SKM-1 (cell line): ENCODE measurements around the gene TP53I3.
A peak's percentile ranks its signal among the peaks of the same experiment; 100 is the strongest.
"Not testable (repeated sequence)": the region's sequence is repeated elsewhere in the genome, so short reads cannot be mapped to it uniquely, and the experiment has no call there.

Experiments used
- DNase-seq: peaks from one replicate; lab custom pipeline; 2025; ENCODE audit not compliant: unreplicated experiment; lab: John Stamatoyannopoulos, UW

The TP53I3 gene

DNA sequence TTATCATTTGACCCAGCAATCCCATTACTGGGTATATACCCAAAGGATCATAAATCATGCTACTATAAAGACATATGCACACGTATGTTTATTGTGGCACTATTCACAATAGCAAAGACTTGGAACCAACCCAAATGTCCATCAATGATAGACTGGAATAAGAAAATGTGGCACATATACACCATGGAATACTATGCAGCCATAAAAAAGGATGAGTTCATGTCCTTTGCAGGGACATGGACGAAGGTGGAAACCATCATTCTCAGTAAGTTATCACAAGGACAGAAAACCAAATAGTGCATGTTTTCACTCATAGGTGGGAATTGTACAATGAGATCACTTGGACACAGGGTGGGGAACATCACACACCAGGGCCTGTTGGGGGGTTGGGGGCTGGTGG, 16.1 kb upstream of the TP53I3 start:
- DNase-seq, result not testable (repeated sequence)

DNA sequence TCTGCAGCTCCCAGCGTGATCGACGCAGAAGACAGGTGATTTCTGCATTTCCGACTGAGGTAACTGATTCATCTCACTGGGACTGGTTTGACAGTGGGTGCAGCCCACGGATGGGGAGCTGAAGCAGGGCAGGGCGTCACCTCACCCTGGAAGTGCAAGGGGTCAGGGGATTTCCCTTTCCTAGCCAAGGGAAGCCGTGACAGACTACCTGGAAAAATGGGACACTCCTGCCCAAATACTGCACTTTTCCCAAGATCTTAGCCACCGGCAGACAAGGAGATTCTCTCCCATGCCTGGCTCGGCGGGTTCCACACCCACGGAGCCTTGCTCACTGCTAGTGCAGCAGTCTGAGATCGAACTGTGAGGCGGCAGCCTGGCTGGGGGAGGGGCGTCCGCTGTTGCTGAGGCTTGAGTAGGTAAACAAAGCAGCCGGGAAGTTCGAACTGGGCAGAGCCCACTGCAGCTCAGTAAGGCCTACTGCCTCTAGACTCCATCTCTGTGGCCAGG, 10.6 kb upstream of the TP53I3 start:
- not testable (repeated sequence) for DNase-seq

DNA sequence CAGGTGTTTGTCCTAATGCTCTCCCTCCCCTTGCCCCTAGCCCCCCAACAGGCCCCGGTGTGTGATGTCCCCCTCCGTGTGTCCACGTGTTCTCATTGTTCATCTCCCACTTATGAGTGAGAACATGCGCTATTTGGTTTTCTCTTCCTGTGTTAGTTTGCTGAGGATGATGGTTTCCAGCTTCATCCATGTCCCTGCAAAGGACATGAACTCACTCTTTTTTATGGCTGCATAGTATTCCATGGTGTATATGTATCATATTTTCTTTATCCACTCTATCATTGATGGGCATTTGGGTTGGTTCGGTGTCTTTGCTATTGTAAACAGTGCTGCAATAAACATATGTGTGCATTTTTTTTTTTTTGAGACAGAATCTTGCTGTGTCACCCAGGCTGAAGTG, 8.6 kb upstream of the TP53I3 start:
- DNase-seq, result not testable (repeated sequence)

DNA sequence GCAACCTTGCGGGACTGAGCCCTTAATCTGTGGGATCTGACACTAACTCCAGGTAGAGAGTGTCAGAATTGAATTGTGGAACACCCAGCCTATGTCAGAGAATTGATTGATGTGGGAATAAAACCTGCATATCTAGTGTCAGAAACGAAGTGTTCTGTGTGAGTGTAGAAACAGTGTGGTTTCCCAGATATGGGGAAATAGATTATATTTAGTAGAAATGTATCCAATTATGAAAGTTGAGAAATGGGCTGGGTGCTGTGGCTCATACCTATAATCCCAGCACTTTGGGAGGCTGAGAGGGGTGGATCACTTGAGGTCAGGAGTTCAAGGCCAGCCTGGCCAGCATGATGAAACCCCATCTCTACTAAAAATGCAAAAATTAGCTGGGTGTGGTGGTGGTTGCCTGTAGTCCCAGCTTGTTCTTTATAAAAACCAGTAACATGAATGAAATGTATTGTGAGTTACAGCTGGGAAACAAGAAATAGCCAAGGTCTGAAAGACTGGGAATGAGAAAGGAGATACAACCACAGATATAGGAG, 4.3 kb upstream of the TP53I3 start:
- no peak for DNase-seq

DNA sequence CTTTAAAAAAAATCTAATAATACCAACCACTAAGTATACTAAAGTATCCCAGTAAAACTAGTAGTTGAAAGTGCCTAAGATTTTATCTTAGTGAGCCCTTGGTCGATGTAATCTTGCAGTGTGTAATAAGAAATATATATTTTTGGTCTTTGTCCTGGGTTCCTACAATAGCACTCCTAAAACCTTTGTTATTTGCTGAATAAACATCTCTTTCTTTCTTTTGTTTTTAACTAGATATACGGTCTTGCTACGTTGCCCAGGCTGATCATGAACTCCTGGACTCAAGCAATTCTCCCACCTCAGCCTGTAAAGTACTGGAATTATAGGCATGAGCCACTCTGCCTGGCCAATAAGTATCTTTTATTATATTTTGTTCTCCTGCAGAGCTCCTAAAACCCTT, 2.4 kb upstream of the TP53I3 start:
- DNase-seq, result no peak

DNA sequence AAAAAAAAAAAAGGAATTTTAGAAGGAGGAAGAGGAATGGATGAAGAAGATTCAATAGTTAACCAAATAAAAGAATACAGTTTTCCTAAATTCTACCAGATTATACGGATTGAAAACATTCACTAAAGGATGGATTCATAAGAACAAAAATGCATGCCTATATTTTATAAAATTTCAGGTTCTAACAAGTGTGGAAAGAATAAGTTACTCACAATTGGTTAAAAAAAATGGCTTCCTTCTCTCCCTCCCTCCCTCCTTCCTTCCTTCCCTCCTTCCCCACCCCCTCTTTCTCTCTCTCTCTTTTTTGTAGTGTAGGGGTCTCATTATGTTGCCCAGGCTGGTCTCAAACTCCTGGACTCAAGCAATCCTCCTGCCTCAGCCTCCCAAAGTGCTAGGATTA, 1.6 kb upstream of the TP53I3 start:
- DNase-seq, result no peak

DNA sequence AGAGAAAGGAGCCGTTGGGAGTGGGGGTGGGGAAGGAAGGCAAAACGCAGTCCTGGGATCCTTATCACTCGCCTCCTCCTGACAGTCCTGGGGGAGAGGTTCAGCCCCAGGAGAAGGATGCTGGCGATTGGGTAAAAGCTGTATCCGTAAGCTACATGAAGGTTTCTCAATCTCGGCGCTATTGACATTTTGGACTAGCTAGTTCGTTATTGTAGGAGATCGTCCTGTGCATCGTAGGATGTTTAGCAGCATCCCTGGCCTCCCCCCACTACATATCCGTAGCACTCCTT, 511 bp upstream of the TP53I3 start:
- no peak for DNase-seq

DNA sequence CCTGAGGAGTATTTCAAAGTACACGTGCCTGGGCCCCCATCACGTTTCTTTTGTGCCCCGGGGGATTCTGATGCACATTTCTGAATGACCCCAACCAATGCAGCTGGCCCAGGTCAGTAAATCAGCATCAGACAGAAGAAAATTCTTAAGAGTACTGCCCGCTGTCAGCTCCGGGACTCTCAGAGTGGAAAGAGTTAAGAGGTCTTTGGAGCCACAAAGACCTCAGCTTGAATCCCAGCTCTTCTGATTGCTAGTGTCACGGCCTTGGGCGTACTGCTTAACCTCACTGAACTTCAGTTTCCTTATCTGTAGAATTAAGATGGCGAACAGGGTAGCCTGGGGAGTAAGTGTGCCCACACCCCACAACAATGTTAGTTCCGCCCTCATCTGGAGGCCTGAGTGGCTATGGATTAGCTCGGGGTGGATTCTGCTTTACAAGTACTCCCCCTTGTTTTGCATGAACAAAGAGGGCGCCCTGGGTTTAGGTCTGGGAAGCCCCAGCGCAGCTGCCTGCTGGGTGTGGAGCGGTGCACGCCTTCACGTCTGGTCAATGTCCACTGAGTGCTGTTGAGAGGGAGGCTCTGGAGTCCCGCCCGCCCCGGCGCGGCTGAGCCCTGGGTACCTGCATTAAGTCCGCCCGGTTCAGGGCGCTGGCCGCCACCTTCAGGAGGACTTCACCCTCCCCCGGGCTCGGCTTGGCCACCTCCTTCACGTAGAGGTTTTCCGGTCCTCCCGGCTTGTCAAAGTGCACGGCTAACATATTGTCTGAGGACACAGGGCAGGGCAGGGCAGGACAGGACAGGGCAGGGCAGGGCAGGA, 858 bp downstream of the TP53I3 start:
- peak; percentile 77 for DNase-seq

DNA sequence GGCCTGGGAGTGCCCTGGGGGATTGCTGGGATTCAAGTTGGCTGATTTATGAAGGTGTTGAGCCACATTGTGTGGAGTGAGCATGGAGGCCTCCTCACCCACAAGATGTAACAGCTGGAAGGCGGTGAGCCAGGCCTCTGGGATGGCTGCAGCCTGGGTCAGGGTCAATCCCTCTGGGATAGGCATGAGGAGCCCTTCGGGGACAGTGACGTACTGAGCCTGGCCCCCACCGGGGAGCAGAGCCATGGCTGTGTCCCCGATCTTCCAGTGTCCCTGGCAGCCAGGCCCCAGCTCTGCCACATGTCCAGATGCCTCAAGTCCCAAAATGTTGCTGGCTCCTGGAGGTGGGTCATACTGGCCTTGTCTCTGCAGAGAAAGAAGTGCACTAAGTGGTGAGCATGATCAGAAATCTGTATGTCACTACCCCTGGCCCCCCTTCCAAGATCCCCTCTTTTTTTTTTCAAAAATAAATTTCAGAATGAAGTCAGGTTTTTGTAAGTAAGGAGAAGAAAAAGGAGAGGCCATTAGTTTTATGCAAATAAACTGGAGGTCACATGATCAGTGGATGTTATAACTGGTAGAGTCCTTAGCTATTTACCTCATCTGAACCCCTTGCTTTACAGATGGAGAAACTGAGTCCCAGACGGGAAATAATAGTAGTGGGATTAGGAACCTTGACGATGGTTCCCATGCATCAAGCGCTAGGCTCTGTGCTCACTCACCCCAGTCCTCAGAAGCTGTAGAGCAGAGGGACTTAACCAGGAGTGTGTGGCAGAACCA, 1.7 kb downstream of the TP53I3 start:
- no peak for DNase-seq

DNA sequence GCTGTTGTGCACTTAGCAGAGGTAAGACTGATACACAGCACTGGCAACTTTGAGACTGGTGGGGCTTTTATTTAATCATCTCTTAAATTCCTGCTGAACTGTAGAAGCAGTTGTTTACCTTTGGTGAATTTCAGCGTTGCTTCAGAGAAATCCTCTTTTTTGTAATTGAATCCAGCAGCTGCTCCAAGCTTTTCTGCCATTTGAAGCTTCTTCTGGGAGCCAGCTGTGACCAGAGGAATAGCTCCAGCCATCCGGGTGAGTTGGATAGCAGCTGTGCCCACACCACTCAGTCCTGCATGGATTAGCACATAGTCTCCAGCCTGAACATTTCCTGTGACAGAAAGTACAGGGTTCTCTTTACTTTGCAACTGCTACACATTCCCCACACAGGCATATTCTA, 3.9 kb downstream of the TP53I3 start:
- DNase-seq, result no peak

DNA sequence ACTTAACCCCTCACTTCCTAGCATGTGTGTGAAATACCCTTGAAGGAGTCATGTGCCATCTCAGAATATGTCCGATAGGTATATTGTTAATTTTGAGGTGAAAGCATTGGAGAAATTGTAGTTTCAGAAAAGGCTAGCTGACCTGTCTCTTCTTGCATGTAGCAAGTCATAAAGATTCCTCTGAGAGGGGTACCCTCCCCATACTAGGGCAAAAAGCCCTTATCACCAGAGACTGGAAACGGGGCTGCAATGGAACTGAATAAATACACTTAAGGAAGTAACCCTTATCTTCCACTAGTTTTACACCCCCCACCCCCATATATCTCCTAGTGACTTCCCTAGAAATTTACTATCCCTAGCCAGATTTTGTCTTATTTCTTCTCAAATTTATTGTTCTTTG, 6.8 kb downstream of the TP53I3 start:
- no peak for DNase-seq

DNA sequence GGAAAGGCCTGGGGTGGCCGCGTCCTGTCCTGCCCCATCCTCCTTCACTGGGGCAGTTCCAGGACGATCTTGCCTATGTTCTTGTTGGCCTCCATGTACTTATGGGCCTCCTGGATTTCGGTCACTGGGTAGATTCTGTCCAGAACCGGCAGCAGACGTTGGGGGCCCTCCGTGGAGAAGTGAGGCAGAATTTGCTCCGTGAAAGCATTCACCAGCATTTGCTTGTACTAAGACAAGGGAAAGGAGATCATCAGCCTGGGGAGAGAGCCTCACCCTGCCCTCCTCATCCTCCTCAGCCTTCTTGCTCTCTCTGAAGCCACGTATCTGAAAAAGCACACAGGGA, 7.1 kb downstream of the TP53I3 start:
- DNase-seq, result no peak

DNA sequence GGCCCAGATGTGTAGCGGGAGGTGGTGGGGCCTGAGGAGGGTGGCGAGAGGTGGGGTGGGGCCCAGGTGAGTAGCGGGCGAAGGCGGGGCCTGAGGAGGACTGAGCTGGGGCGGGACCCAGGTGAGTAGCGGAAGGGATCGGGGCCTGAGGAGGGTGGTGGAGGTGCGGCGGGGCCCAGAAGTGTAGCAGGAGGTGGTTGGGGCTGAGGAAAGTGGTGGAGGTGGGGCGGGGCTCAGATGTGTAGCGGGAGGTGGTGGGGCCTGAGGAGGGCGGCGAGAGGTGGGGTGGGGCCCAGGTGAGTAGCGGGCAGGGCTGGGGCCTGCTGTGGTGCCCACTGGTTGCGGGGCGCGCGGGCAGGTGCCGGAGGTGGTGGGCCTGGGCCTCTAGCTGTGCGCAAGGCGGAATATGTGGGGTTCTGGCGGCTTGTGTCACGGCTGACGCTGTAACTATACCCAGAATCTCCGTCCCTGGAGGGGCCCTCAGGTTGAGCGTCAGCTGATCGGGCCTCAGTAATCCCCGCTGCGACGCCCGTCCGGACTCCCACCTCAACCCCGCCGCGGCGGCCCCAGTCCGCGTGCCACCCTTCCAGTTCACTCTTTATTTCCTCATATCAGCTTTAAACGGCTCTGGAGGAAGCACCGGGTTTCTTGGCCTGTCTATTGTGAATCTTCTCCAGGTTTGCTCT, 7.6 kb downstream of the TP53I3 start:
- no peak for DNase-seq

DNA sequence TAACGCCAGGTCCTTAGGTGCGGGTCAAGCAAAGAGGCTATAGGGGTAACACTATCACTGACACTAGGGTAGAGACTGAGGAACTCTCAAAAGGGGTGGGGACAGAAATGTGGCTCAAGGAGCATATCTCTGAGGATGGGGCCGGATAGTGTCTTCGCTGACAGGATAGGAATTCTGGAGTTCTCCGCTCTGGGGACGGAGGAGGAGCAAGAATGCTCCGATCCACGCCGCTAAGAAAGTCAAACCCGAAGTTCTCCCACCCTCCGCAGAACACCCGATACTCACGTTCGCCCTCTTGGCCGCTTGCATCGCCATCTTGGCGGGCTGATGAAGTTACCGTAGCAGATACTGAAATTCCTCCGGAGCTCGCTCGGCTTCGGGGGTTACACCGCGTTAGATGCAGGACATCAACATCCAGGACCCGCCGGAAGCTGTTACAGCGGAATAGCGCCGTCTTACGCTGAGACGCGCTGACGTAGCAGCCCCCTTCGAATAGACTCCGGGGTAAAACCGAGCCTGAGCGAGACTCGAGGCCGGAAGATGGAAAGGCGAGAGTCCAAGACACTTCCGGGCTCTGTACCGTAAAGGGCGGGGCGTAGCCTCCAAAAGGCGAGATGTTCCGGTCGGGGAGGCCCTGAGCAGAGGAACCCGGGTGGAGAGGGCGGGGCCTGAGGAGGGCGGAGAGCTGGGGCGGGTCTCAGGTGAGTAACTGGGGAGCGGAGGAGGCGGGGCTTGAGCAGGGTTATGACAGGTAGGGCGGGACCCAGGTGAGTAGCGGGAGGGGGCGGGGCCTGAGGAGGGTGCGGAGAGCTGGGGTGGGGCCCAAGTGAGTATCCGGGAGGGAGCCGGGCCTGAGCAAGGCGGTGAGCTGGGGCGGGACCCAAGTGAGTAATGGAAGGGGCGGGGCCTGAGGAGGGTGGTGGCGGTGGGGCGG, 8.5 kb downstream of the TP53I3 start, which contains the start of gene SF3B6:
Gene SF3B6, minus strand, starts transcription at position 412 of the 934 bp plus-strand sequence. Its CDS starts 97 bp downstream, at position 315.
- DNase-seq, result peak; percentile 97

DNA sequence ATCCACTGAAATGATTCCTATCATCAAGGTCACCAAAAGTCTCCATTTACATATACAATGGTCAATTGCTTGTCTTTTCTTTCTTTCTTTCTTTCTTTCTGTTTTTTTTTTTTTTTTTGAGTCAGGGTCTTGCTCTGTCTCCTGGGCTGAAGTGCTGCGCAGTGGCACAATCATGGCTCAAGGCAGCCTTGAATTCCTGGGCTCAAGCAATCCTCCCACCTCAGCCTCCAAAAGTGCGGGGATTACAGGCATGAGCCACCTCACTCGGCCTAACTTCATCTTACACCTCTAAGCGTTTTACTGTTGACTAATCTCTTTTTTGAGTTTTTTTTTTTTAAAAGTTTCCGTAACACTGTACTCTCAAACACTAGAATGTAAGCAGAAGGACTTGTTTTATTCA, 9.4 kb downstream of the TP53I3 start:
- DNase-seq, result no peak

DNA sequence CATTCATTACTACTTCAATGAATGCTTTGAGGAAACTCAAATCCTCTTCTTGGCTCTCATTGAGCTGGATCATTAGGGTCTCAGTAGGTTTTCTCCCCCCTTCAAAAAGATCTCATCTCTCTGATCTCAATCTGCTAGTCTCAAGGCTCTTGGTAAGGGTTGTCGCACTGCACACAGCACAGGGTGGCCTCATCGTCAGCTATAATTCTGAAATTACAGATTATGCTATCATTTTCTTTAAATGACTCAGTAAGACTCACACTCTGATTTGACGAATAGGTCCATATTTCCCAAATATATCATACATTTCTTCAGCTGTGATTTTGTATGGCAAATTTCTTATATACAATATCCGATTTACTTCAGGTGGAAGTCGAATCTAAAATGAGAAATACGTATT, 10.8 kb downstream of the TP53I3 start:
- no peak for DNase-seq

DNA sequence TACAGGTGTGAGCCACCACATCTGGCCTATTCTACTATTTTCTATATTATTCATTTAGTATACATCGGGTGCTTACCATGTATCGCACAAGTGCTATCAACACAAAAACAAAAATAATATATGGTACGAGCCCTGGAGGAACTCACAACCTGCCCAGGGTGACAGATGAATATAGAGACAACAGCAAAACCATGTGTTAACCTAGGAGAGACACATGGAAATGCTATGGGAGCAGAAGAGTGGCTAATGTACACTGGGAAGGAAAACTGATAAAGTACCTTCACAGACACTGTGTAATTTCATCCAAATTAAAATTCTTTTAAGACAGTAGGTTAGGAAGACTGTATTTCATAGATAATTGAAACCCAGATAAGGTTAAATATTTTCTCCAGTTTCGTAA, 12.4 kb downstream of the TP53I3 start:
- DNase-seq, result no peak

DNA sequence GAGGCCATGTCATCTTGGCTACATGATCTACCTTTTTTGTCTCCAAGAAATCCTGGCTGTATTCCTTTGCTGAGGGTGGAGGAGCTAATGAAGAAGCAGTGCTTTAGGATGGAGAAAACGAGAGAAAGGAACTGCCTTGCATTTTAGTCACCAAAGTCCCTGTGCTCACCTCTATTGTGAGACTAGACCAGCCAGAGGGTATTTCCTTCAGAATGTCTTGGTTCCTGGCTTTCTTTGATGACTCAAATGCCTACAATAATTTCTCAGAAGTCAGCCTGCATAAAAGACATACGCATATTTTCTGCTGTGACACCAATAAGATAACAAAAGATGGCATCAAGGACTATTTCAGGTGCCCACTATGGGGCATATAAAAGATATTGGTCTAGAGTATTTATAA, 19.3 kb downstream of the TP53I3 start:
- no peak for DNase-seq

DNA sequence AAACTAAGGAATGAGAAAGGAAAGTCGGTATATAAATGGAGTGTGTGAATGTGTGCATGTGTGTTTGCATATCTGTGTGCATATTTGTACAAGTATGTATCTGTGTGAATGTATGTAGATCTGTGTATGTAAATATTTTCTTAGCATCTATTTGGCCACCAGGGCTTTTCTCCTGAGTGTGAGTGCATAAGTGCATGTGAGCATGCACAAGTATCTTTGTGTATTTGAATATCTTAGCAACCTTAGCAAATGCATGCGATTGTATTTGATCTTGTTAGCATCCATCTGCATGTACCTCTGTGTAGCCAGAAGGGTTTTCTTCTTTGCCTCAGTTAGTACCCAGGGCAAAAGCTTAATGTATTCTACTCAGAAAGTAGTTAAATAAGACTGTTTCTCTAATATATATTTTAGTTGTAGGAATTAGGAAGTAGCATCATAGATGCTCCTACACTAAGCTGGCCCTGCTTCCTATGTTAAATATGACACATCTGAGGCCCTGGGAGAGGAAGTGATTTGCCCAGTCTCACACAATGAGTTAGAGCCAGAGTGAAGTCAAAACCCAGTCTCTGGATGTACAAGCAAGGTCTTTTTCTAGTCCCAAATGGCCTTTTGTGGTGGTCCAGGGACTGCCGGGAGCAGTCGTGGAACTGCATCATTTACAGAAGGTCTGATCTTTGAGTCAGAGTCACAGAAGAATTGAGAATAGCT, 25.9 kb downstream of the TP53I3 start:
- no peak for DNase-seq

DNA sequence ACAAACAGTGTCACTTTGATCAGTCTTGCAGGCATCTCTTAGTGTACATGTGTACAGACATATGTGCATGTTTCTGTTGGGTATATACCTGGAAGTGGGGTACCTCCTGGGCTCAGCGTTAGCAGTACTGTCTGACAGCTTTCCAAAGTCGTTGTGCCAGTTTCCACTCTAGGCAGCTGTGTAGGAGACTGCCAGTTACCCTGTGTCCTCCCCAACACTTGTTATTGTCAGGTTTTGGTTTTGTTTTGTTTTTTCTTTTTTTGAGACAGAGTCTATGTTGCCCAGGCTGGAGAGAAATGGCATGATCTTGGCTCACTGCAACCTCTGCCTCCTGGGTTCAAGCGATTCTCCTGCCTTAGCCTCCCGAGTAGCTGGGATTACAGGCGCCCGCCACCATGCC, 28.9 kb downstream of the TP53I3 start:
- DNase-seq, result no peak
